LHCN-M2 (cell line): ENCODE data around the gene TOMM70. TPM values are rescaled to one million over a fixed set of nuclear protein-coding genes. Genes with fewer than 3 reads are reported as not detected.

ENCODE experiments used
- DNase-seq: peaks from one replicate; pipeline ENCODE4 v3.0.0-alpha.2; 2012; ENCODE audit warnings: low read depth
- total RNA-seq: library from RNA; depleted of rRNA; stranded (reverse); fragments of >200 nt; gene quantifications from 2 replicates; pipeline ENCODE4 v1.2.3, GENCODE V29; 2014; rRNA removed

TOMM70 gene
- total RNA-seq, 1 experiment from 2014 or later = 67.0 TPM

- DNase-seq = no peak
Measured at GRCh38 chr3:100325827-100326226, 75.1 kb downstream of the TOMM70 start.

GRCh38 chr3:100324044-100324443 is 76.8 kb downstream of the TOMM70 start:
- DNase-seq = no peak

- no peak for DNase-seq
Measured at GRCh38 chr3:100319951-100320350, 80.9 kb downstream of the TOMM70 start.

GRCh38 chr3:100317912-100318311 is 83.0 kb downstream of the TOMM70 start:
- no peak for DNase-seq

GRCh38 chr3:100316641-100317069 is 84.2 kb downstream of the TOMM70 start:
- DNase-seq = peak; percentile 71

Other genes with a start within 250 kb of the TOMM70 start
- gene TBC1D23, start 140.1 kb downstream of the TOMM70 start, total RNA-seq = 45.0 and 54.1 TPM in 2 replicates
- gene NIT2, start 66.3 kb downstream of the TOMM70 start, total RNA-seq = 23.5 and 27.4 TPM in 2 replicates
- gene LNP1, start 450 bp upstream of the TOMM70 start, total RNA-seq = 3.5 and 6.4 TPM in 2 replicates
- gene TMEM45A, start 91.5 kb upstream of the TOMM70 start, total RNA-seq = 36.3 and 38.8 TPM in 2 replicates
- gene ADGRG7, start 208.5 kb upstream of the TOMM70 start, total RNA-seq = not detected in 2 replicates